GM19468 (cell line): ENCODE measurements around the gene DDX39A.
"Not testable (repeated sequence)": the region's sequence is repeated elsewhere in the genome, so short reads cannot be mapped to it uniquely, and the experiment has no call there.

ENCODE experiments used
- ATAC-seq: cut with Tn5 transposase; IDR thresholded peaks from one replicate; pipeline ENCODE4 v1.9.1; 2021; ENCODE audit warnings: mild to moderate bottlenecking, moderate library complexity, moderate number of reproducible peaks; ENCODE audit not compliant: unreplicated experiment; ENCODE audit errors: extremely low read depth

The DDX39A gene

DNA sequence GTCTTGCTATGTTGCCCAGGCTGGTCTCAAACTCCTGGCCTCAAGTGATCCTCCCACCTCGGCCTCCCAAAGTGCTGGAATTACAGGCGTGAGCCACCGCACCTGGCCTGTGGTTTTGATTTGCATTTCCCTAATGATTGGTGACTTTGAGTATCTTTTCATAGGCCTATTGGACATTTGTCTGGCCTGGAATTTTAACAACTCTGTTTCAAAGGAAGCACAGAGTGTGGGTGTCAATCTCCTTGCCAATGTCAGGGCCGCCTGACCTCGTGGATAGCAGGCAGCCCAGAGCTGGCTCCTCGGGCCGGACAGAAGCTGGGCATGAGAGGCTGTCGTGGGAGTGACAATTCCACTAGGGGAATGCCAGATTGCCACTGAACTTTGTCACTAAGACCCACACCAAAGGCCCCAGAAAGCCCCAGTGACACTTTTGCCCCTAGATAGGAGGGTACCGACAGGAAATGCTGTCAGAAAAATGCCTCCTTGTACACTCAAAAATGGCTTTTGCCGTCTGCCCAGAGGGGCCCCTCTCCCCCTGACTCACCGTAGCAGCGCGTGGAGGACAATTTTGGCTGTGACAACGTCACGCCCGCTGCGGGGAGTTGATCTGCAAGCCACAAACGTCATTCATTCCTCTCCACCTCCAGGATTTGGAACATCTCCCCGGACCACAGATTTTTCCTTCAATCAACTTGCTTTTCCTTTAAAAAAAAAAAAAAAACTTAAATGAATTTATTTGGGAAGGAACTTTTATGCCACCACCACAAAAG lies 49.6 kb downstream of the DDX39A start:
- ATAC-seq = no peak

DNA sequence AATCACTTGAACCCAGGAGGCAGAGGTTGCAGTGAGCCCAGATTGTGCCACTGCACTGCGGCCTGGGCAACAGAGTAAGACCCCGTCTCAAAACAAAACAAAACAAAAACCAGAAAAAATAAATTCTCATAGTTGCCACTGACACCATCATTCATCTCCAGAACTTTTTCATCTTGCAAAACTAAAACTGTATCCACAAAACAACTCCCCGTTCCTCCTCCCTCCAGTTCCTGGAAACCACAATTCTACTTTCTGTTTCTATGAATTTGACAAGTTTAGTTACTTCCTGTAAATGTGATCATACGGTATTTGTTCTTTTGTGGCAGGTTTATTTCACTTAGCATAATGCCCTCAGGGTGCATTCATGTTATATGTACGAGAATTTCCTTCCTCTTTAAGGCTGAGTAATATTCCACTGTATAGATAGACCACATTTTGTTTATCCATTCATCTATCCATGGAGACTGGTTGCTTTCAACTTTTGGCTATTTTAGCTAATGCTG lies 51.1 kb downstream of the DDX39A start:
- ATAC-seq = no peak

- no peak for ATAC-seq
These were observed 52.1 kb downstream of the DDX39A start for GRCh38 chr19:14367016-14367415.

GRCh38 chr19:14366529-14366928 lies 52.6 kb downstream of the DDX39A start:
- ATAC-seq = no peak

DNA sequence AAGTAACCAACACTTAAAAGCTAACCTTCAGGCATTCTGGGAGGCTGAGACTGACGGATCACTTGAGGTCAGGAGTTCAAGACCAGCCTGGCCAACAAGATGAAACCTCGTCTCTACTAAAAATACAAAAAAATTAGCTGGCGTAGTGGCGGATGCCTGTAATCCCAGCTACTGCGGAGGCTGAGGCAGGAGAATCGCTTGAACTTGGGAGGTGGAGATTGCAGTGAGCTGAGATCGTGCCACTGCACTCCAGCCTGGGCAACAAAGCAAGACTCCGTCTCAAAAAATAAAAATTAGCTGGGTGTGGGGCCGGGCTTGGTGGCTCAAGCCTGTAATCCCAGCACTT lies 55.1 kb downstream of the DDX39A start:
- ATAC-seq = not testable (repeated sequence)

GRCh38 chr19:14363183-14364097 lies 55.7 kb downstream of the DDX39A start:
- no peak for ATAC-seq

- no peak for ATAC-seq
These were observed 57.3 kb downstream of the DDX39A start for GRCh38 chr19:14361824-14362223.
